ENCODE data around the gene IL1RL2.

Gene IL1RL2

DNA sequence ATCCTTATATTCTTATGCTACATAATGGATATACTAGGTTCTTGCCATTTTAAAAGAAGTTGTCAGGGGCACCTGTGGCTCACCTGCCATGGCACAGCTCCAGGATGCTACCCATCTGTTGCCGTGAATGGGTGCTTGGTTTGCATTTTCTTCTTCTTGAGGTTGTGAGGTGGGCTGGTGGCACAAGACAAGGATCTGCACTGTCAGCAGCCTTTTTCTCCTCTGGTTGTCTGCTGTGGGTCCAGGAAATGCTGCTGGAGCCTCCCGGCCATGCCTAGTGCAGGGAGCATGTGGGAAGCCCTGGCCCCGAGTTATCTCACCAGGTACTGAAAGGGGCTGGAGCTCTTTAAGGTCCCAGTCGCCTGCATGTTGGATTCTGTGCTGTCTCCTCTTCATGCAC is 41.7 kb upstream of the IL1RL2 start:
- H3K4me3 ChIP-seq (ENCODE audit: low read depth in 1 of 2, low read length in 2 of 2): no peak overlapping the region
- no peak overlapping the region for H3K9ac ChIP-seq (ENCODE audit: low read length)
- no peak overlapping the region for H3K27ac ChIP-seq (ENCODE audit: low read depth, low read length)
- peaks cover 24% of the 10 kb centered on the region for H3K4me1 ChIP-seq (ENCODE audit: insufficient read depth, low read length)
- H3K9me3 ChIP-seq (ENCODE audit: low read length): no peaks in the 10 kb centered on the region
- no peaks in the 10 kb centered on the region for H3K27me3 ChIP-seq (ENCODE audit: control insufficient read depth in 1 of 2, insufficient read depth in 2 of 2, low read length in 2 of 2)
- H3K36me3 ChIP-seq (ENCODE audit: insufficient read depth, low read length): no peaks in the 10 kb centered on the region

DNA sequence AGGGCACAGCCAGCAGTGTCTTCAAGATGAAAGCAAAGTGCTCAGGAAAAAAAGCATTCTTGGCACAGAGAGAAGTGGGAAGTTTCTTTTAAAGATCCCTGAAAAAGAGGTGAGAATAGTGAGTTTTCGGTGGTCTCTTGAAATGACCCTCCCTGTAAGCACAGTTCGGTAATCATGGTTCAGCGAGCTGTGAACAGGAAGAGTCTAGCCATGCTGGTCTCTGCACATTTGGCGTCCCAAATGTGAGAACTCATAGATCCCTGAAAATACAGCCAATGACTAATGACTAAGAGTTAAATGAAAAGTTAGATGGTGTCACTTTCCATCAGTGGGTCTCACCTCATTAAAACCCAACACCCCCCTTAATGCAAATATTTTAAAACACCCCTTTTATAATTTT is 40.9 kb upstream of the IL1RL2 start:
- no peak overlapping the region for H3K9ac ChIP-seq (ENCODE audit: low read length)
- no peak overlapping the region for H3K27ac ChIP-seq (ENCODE audit: low read depth, low read length)
- no peak overlapping the region for H3K4me3 ChIP-seq (ENCODE audit: low read depth in 1 of 2, low read length in 2 of 2)
- no peaks in the 10 kb centered on the region for H3K9me3 ChIP-seq (ENCODE audit: low read length)
- peaks cover 24% of the 10 kb centered on the region for H3K4me1 ChIP-seq (ENCODE audit: insufficient read depth, low read length)
- no peaks in the 10 kb centered on the region for H3K27me3 ChIP-seq (ENCODE audit: control insufficient read depth in 1 of 2, insufficient read depth in 2 of 2, low read length in 2 of 2)
- no peaks in the 10 kb centered on the region for H3K36me3 ChIP-seq (ENCODE audit: insufficient read depth, low read length)

DNA sequence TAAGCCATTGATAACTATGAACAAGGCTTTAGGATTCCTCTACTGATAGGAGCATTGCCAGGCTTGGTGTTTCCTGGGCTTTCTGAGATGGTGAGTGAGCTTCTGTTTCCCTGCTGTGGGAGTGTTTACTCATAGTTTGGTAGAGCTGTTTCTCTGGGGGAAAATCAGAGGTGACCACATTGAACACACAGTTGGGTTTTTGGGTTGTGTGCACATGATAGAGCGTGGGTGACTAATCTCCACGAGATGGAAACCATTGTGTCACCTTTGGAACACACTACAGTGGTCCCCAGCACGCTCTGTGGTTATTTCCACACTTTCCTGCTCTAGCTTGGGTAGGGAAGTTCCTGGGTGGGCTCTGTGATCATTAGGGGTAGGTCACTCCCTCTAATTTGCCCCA is 38.9 kb upstream of the IL1RL2 start:
- peaks cover 14% of the 10 kb centered on the region for H3K4me1 ChIP-seq (ENCODE audit: insufficient read depth, low read length)
- no peak overlapping the region for H3K4me3 ChIP-seq (ENCODE audit: low read depth in 1 of 2, low read length in 2 of 2)
- no peaks in the 10 kb centered on the region for H3K36me3 ChIP-seq (ENCODE audit: insufficient read depth, low read length)
- no peaks in the 10 kb centered on the region for H3K9me3 ChIP-seq (ENCODE audit: low read length)
- H3K9ac ChIP-seq (ENCODE audit: low read length): no peak overlapping the region
- H3K27ac ChIP-seq (ENCODE audit: low read depth, low read length): no peak overlapping the region
- H3K27me3 ChIP-seq (ENCODE audit: control insufficient read depth in 1 of 2, insufficient read depth in 2 of 2, low read length in 2 of 2): no peaks in the 10 kb centered on the region

DNA sequence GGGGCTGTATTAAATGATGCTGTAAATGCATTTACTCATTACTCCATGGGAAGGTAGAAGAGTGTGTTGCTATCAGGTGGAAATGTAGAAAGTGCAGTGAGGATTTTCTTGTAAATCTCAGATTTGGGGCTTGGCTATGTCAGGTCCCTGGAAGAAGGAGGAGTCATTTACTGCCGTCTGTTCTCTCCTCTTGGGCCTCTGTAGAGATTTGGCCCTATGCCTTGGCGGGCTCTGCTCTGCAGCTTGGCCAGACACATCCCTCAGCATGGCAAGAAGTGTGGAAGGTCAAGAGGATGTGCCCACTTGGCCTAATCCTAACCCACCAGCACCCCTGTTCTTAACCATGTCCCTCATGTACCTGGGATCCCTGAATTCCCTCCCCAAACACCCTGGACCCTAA is 37.6 kb upstream of the IL1RL2 start:
- Histone ChIP-seq H3K9ac (ENCODE audit: low read length) (no peak overlapping the region), H3K4me3 (ENCODE audit: low read depth in 1 of 2, low read length in 2 of 2) (no peak overlapping the region), H3K9me3 (ENCODE audit: low read length) (no peaks in the 10 kb centered on the region), H3K27me3 (ENCODE audit: control insufficient read depth in 1 of 2, insufficient read depth in 2 of 2, low read length in 2 of 2) (no peaks in the 10 kb centered on the region), H3K36me3 (ENCODE audit: insufficient read depth, low read length) (no peaks in the 10 kb centered on the region), H3K4me1 (ENCODE audit: insufficient read depth, low read length) (peaks cover 1% of the 10 kb centered on the region), H3K27ac (ENCODE audit: low read depth, low read length) (no peak overlapping the region)

DNA sequence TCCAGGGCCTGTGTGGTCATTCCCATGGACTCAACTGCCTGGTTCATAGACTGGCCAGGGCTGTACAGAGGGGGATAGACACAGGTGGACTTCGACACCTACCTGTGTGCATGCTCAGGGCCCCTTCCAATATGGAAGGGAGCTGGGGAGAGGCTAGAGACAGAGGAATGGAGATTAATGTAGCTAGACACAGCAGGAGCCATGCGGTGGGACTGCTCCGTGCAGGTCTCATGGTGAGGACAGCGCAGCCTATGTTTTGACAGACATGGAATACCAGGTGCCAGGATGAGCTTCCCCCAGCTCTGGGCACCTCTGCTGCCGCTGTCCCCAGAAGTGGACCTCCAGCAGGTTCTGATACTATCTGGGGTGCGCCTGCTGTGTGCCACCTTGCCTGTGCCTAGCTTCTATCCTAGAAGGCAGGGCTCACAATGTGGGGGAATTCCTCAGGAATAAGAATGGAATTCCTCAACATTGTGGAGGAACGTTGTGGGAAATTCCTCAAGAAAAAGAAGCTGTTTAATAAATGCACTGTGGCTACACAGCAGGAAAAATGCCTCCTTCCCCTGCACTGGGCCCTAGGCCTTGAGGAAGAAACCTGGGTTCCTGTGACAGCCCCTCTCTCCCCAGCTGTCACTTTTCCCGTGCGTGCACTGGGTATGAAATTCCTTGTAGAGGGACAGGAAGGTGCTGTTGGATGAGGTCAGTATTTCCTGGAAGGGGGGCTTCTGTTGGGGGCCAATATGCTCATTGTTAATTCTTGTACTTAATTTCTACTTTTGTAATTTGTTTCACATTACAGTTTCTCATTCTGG is 37.0 kb upstream of the IL1RL2 start:
- Histone ChIP-seq H3K27me3 (ENCODE audit: control insufficient read depth in 1 of 2, insufficient read depth in 2 of 2, low read length in 2 of 2) (no peaks in the 10 kb centered on the region), H3K4me3 (ENCODE audit: low read depth in 1 of 2, low read length in 2 of 2) (no peak overlapping the region), H3K27ac (ENCODE audit: low read depth, low read length) (no peak overlapping the region), H3K4me1 (ENCODE audit: insufficient read depth, low read length) (no peaks in the 10 kb centered on the region), H3K9ac (ENCODE audit: low read length) (no peak overlapping the region), H3K36me3 (ENCODE audit: insufficient read depth, low read length) (no peaks in the 10 kb centered on the region), H3K9me3 (ENCODE audit: low read length) (no peaks in the 10 kb centered on the region)

DNA sequence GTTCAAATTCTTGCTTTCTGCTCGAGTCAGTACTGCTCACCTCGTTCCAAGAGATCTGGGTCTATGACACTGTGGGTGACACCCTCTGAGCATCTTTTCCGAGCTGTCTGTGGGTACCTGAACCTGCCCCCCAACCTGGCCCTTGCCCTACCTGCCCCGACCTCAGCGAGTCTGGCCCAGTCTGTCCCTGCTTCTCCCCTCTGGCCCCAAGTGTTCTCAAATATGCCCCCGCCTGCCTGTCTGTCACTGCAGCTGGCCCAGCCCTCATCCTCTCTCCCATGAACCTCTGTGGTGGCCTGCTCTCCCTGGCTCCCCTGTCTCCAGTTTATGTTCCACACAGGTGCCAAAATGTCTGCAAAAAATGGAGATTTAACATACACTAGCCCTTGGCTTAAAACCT is 32.5 kb upstream of the IL1RL2 start:
- H3K27ac ChIP-seq (ENCODE audit: low read depth, low read length): no peak overlapping the region
- no peak overlapping the region for H3K9ac ChIP-seq (ENCODE audit: low read length)
- no peak overlapping the region for H3K4me3 ChIP-seq (ENCODE audit: low read depth in 1 of 2, low read length in 2 of 2)
- H3K9me3 ChIP-seq (ENCODE audit: low read length): no peaks in the 10 kb centered on the region
- peaks cover 4% of the 10 kb centered on the region for H3K36me3 ChIP-seq (ENCODE audit: insufficient read depth, low read length)
- no peaks in the 10 kb centered on the region for H3K27me3 ChIP-seq (ENCODE audit: control insufficient read depth in 1 of 2, insufficient read depth in 2 of 2, low read length in 2 of 2)
- H3K4me1 ChIP-seq (ENCODE audit: insufficient read depth, low read length): no peaks in the 10 kb centered on the region

DNA sequence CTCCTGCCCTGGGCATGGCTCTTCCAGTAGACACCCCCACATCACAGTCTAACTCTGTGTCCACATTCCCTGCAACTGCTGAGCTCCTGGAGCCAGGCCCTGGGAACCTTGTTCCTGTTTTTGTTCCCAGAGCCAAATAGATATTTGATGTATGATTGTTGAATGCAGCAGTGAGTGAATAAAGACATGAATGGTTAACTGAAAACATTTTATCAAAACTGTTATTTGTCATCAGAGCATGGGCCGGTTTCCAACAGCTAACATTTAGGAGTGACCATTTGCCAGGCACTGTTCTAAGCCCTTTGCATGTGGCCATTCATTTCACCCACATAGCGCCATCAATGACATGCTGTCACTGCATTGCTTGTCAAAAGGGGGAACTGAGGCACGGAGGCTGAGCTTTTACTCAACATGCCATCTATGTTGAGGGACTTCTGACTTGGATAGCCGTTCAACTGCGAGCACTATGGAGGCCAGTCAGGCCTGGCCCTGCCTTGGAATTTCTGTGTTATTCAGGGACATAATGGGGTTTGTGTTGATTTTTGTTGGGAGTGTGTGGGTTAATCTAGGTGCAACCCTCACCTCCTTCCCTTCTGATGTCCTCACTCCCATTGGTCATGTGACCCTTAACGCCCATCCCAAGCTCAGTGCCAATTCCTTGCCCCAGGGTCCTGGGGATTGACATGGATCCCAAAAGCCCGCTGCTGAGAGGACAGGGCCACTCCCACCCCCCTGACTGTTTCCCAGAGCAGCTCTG is 31.7 kb upstream of the IL1RL2 start:
- H3K36me3 ChIP-seq (ENCODE audit: insufficient read depth, low read length): peaks cover 4% of the 10 kb centered on the region
- H3K9ac ChIP-seq (ENCODE audit: low read length): no peak overlapping the region
- H3K4me1 ChIP-seq (ENCODE audit: insufficient read depth, low read length): no peaks in the 10 kb centered on the region
- H3K27me3 ChIP-seq (ENCODE audit: control insufficient read depth in 1 of 2, insufficient read depth in 2 of 2, low read length in 2 of 2): no peaks in the 10 kb centered on the region
- no peak overlapping the region for H3K4me3 ChIP-seq (ENCODE audit: low read depth in 1 of 2, low read length in 2 of 2)
- H3K27ac ChIP-seq (ENCODE audit: low read depth, low read length): no peak overlapping the region
- H3K9me3 ChIP-seq (ENCODE audit: low read length): no peaks in the 10 kb centered on the region

DNA sequence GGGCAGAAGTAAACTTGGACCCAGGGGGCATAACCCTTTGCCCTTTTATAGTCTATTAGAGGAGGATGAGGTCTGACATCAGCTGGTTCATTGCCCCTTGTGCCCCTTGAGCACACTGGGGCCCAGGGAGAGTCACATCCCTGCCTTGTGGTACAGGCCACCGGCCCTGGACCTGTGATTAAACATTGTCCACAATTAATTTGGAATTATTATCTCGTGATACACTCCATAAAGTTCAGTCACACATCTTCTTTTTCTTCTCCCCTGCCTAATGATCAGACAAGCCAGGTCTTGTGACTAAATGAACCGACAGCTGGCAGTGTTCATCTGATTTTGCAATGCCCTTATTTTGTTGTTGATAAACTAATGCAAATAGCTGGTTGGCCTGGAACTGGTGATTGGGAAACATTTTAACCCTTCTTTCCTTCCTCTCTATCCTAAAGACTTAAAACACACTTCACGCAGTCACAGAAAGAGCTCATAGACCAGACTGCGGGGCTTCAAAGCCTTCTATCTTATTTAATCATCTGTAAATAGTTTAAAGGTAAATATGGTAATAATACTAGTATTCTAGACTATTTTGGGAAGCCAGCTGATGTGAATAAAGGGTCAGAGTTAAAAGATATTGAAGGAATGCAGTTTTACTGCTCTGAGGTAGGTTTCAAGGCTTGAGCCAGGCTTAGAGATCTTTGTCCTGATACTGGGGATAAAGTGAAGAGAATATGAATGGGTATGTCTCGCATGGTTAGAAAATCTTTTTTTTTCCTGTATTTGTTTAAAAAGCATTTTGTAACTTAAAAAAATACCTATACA is 30.9 kb upstream of the IL1RL2 start:
- Histone ChIP-seq H3K4me3 (ENCODE audit: low read depth in 1 of 2, low read length in 2 of 2) (no peak overlapping the region), H3K9me3 (ENCODE audit: low read length) (no peaks in the 10 kb centered on the region), H3K36me3 (ENCODE audit: insufficient read depth, low read length) (peaks cover 4% of the 10 kb centered on the region), H3K27ac (ENCODE audit: low read depth, low read length) (no peak overlapping the region), H3K4me1 (ENCODE audit: insufficient read depth, low read length) (no peaks in the 10 kb centered on the region), H3K9ac (ENCODE audit: low read length) (no peak overlapping the region), H3K27me3 (ENCODE audit: control insufficient read depth in 1 of 2, insufficient read depth in 2 of 2, low read length in 2 of 2) (no peaks in the 10 kb centered on the region)

DNA sequence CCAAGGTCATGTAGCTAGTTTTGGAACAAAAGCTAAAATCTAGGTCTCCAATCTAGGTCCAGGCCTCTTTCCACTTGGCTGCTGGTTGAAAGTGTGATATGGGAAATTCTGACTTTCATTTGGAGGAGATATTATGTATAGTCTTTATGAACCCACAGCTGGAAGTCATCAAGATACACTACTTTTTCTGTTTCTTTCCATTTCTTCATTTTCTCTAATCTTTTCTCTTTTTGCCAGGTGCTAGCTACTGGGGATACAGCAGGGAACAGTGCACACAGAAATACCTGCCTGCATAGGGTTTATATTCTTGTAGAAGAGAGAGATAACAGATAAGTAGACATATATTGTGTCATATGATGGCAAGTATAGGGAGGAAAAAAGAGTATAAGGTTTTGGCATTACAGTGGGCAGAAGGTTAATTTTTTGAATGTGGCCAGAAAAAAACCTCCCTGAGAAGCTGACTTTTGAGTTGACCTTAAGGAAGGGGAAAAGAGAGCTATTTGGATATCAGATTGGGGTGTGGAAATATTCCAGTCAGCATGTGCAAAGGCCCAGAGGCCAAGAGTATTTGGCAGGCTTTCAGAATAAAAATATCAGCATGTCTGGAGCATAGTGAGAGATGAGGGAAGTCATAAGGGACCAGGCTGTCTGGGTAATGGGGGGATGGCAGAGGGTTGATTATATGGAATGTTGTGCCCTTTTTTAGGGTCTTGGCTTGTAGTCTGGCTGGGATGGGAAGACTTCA is 28.6 kb upstream of the IL1RL2 start:
- H3K36me3 ChIP-seq (ENCODE audit: insufficient read depth, low read length): peaks cover 4% of the 10 kb centered on the region
- H3K27ac ChIP-seq (ENCODE audit: low read depth, low read length): no peak overlapping the region
- H3K27me3 ChIP-seq (ENCODE audit: control insufficient read depth in 1 of 2, insufficient read depth in 2 of 2, low read length in 2 of 2): no peaks in the 10 kb centered on the region
- H3K4me1 ChIP-seq (ENCODE audit: insufficient read depth, low read length): no peaks in the 10 kb centered on the region
- H3K4me3 ChIP-seq (ENCODE audit: low read depth in 1 of 2, low read length in 2 of 2): no peak overlapping the region
- no peaks in the 10 kb centered on the region for H3K9me3 ChIP-seq (ENCODE audit: low read length)
- H3K9ac ChIP-seq (ENCODE audit: low read length): no peak overlapping the region

DNA sequence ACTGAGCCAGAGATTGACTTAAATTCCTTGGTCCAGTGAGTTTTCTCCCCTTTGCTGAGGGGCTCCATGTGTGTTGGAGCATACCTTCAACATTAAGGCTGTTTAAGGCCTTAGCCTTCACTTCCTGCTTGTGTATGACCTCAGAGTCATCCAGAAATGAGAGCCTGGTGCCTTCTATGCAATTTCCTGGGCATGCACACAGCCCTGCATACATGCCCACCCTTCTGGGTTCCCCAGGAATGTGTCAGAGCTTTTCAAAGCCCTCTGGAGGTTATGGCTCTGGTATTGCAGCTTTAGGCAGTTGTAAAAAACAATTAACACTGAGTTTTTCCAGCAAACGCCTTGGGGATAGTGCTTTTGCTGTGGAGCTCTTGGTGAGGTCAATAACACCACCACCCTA is 27.5 kb upstream of the IL1RL2 start:
- Histone ChIP-seq H3K4me3 (ENCODE audit: low read depth in 1 of 2, low read length in 2 of 2) (no peak overlapping the region), H3K9ac (ENCODE audit: low read length) (no peak overlapping the region), H3K27ac (ENCODE audit: low read depth, low read length) (no peak overlapping the region), H3K36me3 (ENCODE audit: insufficient read depth, low read length) (peaks cover 4% of the 10 kb centered on the region), H3K4me1 (ENCODE audit: insufficient read depth, low read length) (no peaks in the 10 kb centered on the region), H3K9me3 (ENCODE audit: low read length) (no peaks in the 10 kb centered on the region), H3K27me3 (ENCODE audit: control insufficient read depth in 1 of 2, insufficient read depth in 2 of 2, low read length in 2 of 2) (no peaks in the 10 kb centered on the region)

Measured in muscle layer of colon (tissue), 2 donors.